HG03025 (cell line): Measurements from ENCODE around the gene ESRRG.
"Not testable (repeated sequence)": the region's sequence is repeated elsewhere in the genome, so short reads cannot be mapped to it uniquely, and the experiment has no call there.

Source experiments
- ATAC-seq: cut with Tn5 transposase; IDR thresholded peaks from one replicate; pipeline ENCODE4 v1.9.1; 2021; ENCODE audit warnings: mild to moderate bottlenecking, moderate library complexity; ENCODE audit not compliant: unreplicated experiment, low FRiP score

The ESRRG gene

GRCh38 chr1:216710055-216710454 lies 13.2 kb downstream of the ESRRG start:
- ATAC-seq = no peak

GRCh38 chr1:216705676-216706075 lies 17.6 kb downstream of the ESRRG start:
- ATAC-seq = no peak

- not testable (repeated sequence) for ATAC-seq
Measured at GRCh38 chr1:216704065-216704464, 19.2 kb downstream of the ESRRG start.

- no peak for ATAC-seq
Measured at GRCh38 chr1:216702170-216702569, 21.1 kb downstream of the ESRRG start.

- no peak for ATAC-seq
Measured at GRCh38 chr1:216700779-216701178, 22.4 kb downstream of the ESRRG start.

- ATAC-seq = no peak
Measured at GRCh38 chr1:216691710-216692109, 31.5 kb downstream of the ESRRG start.

GRCh38 chr1:216690603-216691002 lies 32.6 kb downstream of the ESRRG start:
- ATAC-seq = no peak

- ATAC-seq = no peak
Measured at GRCh38 chr1:216688127-216688657, 35.0 kb downstream of the ESRRG start.

GRCh38 chr1:216686860-216687766 lies 36.1 kb downstream of the ESRRG start:
- no peak for ATAC-seq

- no peak for ATAC-seq
Measured at GRCh38 chr1:216682752-216683151, 40.5 kb downstream of the ESRRG start.

- ATAC-seq = no peak
Measured at GRCh38 chr1:216679108-216679507, 44.1 kb downstream of the ESRRG start.

GRCh38 chr1:216670118-216670883 lies 52.9 kb downstream of the ESRRG start:
- ATAC-seq = no peak

GRCh38 chr1:216666441-216666840 lies 56.8 kb downstream of the ESRRG start:
- no peak for ATAC-seq

GRCh38 chr1:216665856-216666255 lies 57.4 kb downstream of the ESRRG start:
- no peak for ATAC-seq

GRCh38 chr1:216665406-216665805 lies 57.8 kb downstream of the ESRRG start:
- ATAC-seq = no peak

GRCh38 chr1:216662681-216663080 lies 60.5 kb downstream of the ESRRG start:
- ATAC-seq = no peak

GRCh38 chr1:216660561-216660960 lies 62.7 kb downstream of the ESRRG start:
- ATAC-seq = no peak

- no peak for ATAC-seq
Measured at GRCh38 chr1:216653001-216653400, 70.2 kb downstream of the ESRRG start.

GRCh38 chr1:216651826-216652418 lies 71.3 kb downstream of the ESRRG start:
- ATAC-seq = no peak

GRCh38 chr1:216643176-216643575 lies 80.1 kb downstream of the ESRRG start:
- no peak for ATAC-seq
